Prostate gland (tissue), 2 donors: ENCODE results near the gene HNF4A. TPM values are rescaled to one million over a fixed set of nuclear protein-coding genes. Genes with fewer than 3 reads are reported as not detected.

ENCODE experiments used
- DNase-seq: peaks from one replicate; pipeline ENCODE4 v3.0.0-alpha.2; 2019; ENCODE audit warnings: low spot score
- H3K27ac ChIP-seq, 2 donors: fragments of 200-600 bp; sonication (generic); 2 replicates each; pipeline ENCODE4 v1.5.1; 2017 to 2019
- H3K27me3 ChIP-seq: fragments of 200-600 bp; sonication (generic); replicated peaks from 2 replicates; pipeline ENCODE4 v1.5.1; 2019; ENCODE audit not compliant: insufficient read depth
- H3K36me3 ChIP-seq, 2 donors: fragments of 200-600 bp; sonication (generic); 1 replicate in 1 of 2; 2 replicates in 1 of 2; pipeline versions ENCODE4 v1.5.1 to v1.8.1; 2017 to 2019
- H3K4me1 ChIP-seq: fragments of 200-600 bp; sonication (generic); replicated peaks from 2 replicates; pipeline ENCODE4 v1.5.1; 2019
- H3K4me3 ChIP-seq, 2 donors: fragments of 200-600 bp; sonication (generic); 2 replicates each; pipeline ENCODE4 v1.5.1; 2017 to 2019
- H3K9me3 ChIP-seq: fragments of 200-600 bp; sonication (generic); 2 replicates; pipeline ENCODE4 v1.5.1; 2017
- CTCF ChIP-seq, 4 experiments: fragments of 200-600 bp in 2 of 4; fragments of 450-650 bp in 2 of 4; sonication (generic) in 2 of 4; IDR thresholded peaks; 1 replicate in 3 of 4; 2 replicates in 1 of 4; pipeline ENCODE4 v1.5.1; 2016 to 2019; ENCODE audit warnings: antibody characterized with exemption in 4 of 4, mild to moderate bottlenecking in 2 of 4, moderate library complexity in 2 of 4
- POLR2A ChIP-seq: fragments of 450-650 bp; IDR thresholded peaks from one replicate; pipeline ENCODE4 v1.6.1; 2016; ENCODE audit warnings: antibody characterized with exemption, mild to moderate bottlenecking
- POLR2AphosphoS5 ChIP-seq: sonication (generic); formaldehyde crosslinking; IDR thresholded peaks from one replicate; pipeline ENCODE4 v1.6.1; 2017; ENCODE audit warnings: antibody characterized with exemption
- WGBS: methylation state at CpG from one replicate; pipeline ENCODE4 v1.1.5; 2018; 5-methylcytosine and 5-hydroxymethylcytosine counted together
- intact Hi-C: fragments of 100-400 bp; cut with DNase I; formaldehyde crosslinking; loops from one replicate; pipeline ENCODE4 v1.14.2; 2022
- total RNA-seq, 2 donors: library from RNA; depleted of rRNA; stranded (reverse); fragments of >200 nt; gene quantifications; one replicate each; pipeline ENCODE4 v1.1.0, GENCODE V29; 2016

Gene HNF4A
- total RNA-seq, 2 donors from 2014 or later, result not detected

GRCh38 chr20:44348168-44348659 lies 7.3 kb upstream of the HNF4A start:
- Histone ChIP-seq H3K27ac (no peak overlapping the region), H3K27me3 (no peaks in the 10 kb centered on the region), H3K4me3 (no peak overlapping the region), H3K9me3 (no peaks in the 10 kb centered on the region), H3K4me1 (no peaks in the 10 kb centered on the region), H3K36me3 (no peaks in the 10 kb centered on the region)
- DNase-seq, result no peak
- WGBS, result over 99% methylated on average over 4 of the region's 4 CpGs
- intact Hi-C loops, result no loop called here
- no peak for TF ChIP-seq POLR2AphosphoS5
- TF ChIP-seq POLR2A, result no peak
- no peak for TF ChIP-seq CTCF (IDR thresholded peaks at IDR 0.05)

GRCh38 chr20:44349349-44349748 lies 6.2 kb upstream of the HNF4A start:
- Histone ChIP-seq H3K27me3 (no peaks in the 10 kb centered on the region), H3K36me3 (no peaks in the 10 kb centered on the region), H3K9me3 (no peaks in the 10 kb centered on the region), H3K27ac (no peak overlapping the region), H3K4me1 (no peaks in the 10 kb centered on the region), H3K4me3 (no peak overlapping the region)
- TF ChIP-seq CTCF (IDR thresholded peaks at IDR 0.05) (no peak), POLR2AphosphoS5 (no peak), POLR2A (no peak)
- 82% methylated on average over 3 of the region's 3 CpGs for WGBS
- intact Hi-C loops, result no loop called here
- DNase-seq, result no peak

GRCh38 chr20:44350567-44350966 lies 4.9 kb upstream of the HNF4A start:
- intact Hi-C loops, result no loop called here
- Histone ChIP-seq H3K4me3 (no peak overlapping the region), H3K9me3 (no peaks in the 10 kb centered on the region), H3K27ac (no peak overlapping the region), H3K36me3 (no peaks in the 10 kb centered on the region), H3K27me3 (peaks cover under 1% of the 10 kb centered on the region), H3K4me1 (no peaks in the 10 kb centered on the region)
- TF ChIP-seq POLR2AphosphoS5 (no peak), CTCF (IDR thresholded peaks at IDR 0.05) (no peak), POLR2A (no peak)
- WGBS, result 88% methylated on average over 6 of the region's 6 CpGs
- no peak for DNase-seq

GRCh38 chr20:44354979-44355497 lies 461 bp upstream of the HNF4A start:
- no peaks in the 10 kb centered on the region for H3K9me3 ChIP-seq
- intact Hi-C loops, result no loop called here
- H3K27ac ChIP-seq, result no peak overlapping the region
- no peak for TF ChIP-seq CTCF (IDR thresholded peaks at IDR 0.05)
- no peak for TF ChIP-seq POLR2A
- TF ChIP-seq POLR2AphosphoS5, result no peak
- WGBS, result 88% methylated on average over 6 of the region's 6 CpGs
- H3K4me1 ChIP-seq, result no peaks in the 10 kb centered on the region
- H3K4me3 ChIP-seq, result no peak overlapping the region
- H3K36me3 ChIP-seq, result no peaks in the 10 kb centered on the region
- H3K27me3 ChIP-seq, result peaks cover 3% of the 10 kb centered on the region
- no peak for DNase-seq

- Histone ChIP-seq H3K9me3 (no peaks in the 10 kb centered on the region), H3K4me3 (no peak overlapping the region), H3K36me3 (no peaks in the 10 kb centered on the region), H3K27me3 (peaks cover 3% of the 10 kb centered on the region), H3K4me1 (no peaks in the 10 kb centered on the region), H3K27ac (no peak overlapping the region)
- TF ChIP-seq CTCF (IDR thresholded peaks at IDR 0.05), result no peak
- no peak for TF ChIP-seq POLR2A
- TF ChIP-seq POLR2AphosphoS5, result no peak
- WGBS, result 36% methylated on average over 14 of the region's 14 CpGs
- DNase-seq, result no peak
- intact Hi-C loops, result no loop called here
These were observed 839 bp downstream of the HNF4A start for GRCh38 chr20:44356353-44356723.
